ENCODE measurements around the gene NCOA3.

NCOA3 gene

DNA sequence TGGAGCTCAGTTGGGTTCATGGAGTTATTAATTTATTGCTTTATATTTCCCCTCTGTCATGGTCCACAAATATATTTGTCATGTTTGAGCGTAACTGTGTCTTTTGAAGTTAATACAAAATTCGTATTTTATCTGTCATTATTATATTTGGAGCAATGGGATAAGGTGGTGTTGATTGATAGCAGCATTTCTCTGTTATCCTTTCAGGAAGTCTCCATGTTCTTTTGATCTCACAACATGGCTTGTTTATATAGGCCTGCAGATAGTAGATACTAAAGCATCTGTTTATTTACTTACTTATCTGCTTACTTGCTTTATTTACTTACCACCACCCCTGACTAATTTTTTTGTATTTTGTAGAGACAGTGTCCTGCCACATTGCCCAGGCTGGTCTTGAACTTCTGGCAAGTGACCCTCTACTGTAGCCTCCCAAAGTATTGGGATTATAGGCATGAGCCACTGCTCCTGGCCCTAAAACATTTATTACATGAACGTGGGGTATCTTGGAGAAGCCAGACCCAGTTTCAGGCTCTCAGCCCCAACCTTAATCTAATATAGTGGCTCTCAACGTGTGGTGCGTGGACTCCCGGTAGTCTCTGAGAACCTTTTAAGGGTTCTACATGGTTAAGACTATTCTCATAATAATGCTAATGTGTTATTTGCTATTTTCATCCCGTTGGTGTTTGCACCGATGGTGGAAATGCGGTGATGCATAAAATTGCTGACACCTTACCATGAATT lies 104.2 kb downstream of the NCOA3 start:
- no peak for DNase-seq

DNA sequence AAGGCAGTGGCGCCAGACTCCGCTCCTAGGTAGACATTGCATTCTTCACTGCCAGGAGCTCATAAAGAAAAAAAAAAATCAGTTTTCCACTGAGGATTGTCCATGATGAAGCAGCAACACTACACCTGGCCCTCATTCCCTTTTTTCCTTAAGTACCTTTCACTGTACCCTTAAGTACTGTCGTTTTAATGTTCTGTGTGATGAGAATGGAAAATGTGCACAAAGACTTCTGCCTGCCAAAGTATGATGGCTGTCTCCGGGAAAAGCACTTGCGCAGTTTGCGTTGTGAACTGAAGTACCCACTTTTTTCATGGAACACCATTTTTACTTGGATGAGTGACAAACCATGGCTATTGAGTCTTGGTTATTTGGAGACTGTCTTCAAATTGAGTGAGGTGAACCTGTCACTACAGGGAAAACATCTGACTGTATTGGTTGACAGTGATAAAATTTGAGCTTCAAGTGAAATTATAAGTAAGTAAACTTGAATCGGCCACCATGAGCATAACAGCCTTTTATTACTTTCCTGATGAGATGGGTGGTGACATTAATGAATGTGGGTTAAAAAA lies 104.8 kb downstream of the NCOA3 start:
- DNase-seq = no peak

DNA sequence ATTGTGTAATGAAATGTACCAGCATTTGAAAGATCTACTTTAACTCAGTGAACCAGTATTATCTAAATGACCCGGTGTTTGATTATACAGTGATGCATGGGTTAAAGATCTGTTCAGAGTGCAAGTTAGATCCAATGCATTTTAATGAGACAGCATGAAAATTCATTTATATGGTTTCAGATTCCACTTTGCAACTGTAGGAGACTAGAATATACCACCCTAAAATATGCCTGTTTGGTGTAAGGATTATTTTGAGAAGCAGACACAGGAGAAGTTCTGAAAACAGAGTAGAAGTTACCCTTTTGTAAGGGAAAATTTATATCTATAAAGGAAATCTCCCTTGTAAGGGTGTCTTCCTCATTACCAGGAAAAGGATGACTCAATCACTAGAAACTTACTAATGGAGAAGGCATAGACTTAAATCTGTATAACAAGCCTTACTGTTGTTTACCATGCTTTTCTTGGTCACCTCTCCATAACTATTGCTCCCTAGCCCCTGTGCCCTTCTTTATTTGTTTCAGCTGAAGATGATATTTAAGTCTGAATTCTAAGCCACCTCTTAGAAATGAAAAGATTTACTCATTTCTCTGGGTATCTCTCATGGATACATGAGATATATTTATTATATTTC lies 105.4 kb downstream of the NCOA3 start:
- no peak for DNase-seq

DNA sequence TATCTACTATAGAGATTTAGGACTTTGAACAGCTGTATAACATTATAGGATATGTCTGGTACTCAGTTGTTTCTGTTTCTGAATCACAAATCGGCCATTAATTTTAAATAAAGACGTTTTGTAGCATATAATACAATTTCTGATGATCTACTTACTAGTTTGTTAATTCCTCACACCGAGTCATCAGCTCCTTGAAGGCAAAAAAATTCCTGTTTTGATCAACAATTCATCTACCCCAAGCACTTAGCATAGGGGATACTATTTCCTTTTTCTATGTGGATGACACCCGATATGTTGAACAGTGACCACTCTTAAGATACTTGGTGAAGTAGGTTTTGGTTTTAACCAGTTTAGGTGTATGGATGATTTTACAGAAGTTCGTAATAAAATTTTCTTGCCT lies 107.3 kb downstream of the NCOA3 start:
- DNase-seq = no peak

DNA sequence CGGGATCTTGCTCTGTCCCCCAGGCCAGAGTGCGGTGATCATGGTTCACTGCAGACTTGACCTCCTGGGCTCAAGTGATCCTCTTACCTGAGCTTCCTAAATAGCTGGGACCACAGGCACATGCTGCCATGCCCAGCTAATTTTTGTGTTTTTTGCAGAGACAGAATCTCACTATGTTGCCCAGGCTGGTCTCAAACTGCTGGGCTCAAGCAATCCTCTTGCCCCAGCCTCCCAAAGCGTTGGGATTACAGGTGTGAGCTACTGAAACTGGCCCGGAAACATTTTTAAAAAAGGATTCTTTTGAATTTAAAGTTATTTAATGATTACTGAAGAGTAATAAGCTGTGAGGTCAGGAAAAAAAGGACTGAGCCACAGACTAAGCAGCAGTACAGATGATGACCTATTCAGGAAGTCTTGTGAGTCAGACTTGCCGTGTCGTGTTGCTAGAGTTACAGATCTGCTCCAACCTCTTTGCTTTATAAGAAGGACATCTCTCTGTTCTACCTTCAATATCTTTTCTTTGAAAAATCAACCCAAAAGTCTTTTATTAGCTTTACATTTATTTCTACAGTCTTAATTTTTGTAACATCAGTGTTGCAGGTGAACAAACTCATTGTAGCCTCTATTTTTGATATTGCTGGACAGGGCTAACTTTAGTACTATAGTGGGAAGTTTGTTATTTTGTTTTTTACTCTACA lies 108.7 kb downstream of the NCOA3 start:
- peak in 3 of 6 experiments; percentile 5 to 21 (median 9) for DNase-seq

DNA sequence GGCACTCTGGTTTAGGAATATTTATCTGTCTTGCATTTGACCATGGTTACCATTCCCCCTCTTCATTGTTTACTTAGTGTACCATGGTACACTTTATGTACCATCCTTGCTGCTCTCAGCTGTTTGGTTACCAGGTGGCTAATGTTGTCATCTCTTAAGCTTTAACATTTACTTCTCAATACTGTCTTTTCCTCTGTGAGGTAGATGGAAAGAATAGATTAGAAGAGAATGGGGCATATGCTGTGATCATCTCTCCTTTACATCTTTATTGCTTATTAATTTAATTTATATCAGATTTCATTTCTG lies 109.2 kb downstream of the NCOA3 start:
- no peak for DNase-seq

DNA sequence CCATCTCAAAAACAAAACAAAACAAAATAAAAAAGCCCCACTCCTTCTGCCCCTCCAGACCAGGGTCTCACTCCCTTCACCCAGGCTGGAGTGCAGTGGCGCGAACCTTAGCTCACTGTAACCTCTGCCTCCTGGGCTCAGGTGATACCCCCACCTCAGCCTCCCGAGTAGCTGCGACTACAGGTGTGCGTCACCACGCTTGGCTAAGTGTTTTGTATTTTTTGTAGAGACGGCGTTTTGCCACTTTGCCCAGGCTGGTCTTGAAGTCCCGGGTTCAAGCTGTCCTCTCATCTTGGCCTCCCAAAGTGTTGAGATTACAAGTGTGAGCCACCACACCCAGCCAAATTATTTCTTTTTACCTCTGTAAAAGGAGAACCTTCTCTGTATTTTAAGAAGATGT lies 110.1 kb downstream of the NCOA3 start:
- DNase-seq = no peak

DNA sequence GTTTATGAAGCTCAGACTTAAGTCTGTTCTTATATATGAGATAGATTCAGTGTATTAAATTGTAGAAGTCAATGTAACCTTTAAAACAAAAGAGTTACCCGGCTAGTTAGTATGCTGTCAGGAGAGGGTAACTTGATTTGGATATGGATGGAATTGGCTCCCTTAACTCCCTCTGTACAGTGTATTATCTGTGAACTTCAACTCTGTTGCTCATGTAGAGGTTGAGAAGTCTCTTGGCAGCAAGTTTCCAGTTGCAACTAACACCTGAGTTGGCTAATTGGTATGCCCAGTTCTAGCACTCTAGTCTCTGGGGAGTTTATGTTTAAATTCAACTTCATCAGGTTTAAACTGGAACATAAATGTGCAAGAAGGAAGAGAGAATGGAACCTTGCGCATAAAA lies 111.0 kb downstream of the NCOA3 start:
- no peak for DNase-seq

DNA sequence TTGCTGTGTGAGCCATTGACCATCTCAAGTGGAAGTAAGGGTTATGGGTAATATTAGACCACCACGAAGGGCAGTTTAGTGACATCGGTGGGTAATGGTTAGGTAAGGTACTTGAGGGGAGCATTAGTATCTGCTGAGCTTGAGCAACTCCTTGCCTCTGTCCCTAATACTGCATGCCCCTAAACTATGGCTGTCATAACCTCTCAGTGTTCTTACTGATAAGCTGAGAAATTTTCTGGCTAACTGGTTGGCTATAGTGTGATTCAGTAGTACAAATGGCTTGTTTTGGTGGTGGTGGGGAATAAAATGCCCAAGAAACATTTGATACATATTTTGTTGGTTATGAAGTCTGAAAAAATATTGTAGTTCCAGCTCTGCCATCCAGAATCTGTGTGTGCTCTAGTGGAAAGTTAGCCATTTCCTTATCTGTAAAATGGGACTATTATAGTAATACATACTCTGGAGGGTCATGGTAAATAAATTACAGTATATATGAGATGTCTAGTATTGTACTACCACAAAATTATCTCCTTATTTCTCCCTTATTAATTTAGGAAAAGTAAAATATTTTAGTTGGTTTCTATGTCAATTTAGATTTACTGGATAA lies 113.1 kb downstream of the NCOA3 start:
- no peak for DNase-seq

DNA sequence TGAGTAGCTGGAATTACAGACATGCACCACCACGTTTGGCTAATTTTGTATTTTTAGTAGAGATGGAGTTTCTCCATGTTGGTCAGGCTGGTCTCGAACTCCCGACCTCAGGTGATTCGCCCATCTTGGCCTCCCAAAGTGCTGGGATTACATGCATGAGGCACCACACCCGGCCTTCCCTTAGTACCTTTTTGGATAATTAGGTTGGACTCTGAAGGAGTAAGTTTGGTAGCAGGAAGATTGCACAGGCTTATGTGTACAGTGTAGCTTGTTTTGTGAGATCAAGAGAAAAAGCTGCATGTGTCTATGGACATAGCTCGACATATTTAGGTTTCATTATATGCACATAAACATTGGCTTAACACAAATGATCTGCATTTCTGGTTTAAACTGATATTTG lies 116.8 kb downstream of the NCOA3 start:
- no peak for DNase-seq

DNA sequence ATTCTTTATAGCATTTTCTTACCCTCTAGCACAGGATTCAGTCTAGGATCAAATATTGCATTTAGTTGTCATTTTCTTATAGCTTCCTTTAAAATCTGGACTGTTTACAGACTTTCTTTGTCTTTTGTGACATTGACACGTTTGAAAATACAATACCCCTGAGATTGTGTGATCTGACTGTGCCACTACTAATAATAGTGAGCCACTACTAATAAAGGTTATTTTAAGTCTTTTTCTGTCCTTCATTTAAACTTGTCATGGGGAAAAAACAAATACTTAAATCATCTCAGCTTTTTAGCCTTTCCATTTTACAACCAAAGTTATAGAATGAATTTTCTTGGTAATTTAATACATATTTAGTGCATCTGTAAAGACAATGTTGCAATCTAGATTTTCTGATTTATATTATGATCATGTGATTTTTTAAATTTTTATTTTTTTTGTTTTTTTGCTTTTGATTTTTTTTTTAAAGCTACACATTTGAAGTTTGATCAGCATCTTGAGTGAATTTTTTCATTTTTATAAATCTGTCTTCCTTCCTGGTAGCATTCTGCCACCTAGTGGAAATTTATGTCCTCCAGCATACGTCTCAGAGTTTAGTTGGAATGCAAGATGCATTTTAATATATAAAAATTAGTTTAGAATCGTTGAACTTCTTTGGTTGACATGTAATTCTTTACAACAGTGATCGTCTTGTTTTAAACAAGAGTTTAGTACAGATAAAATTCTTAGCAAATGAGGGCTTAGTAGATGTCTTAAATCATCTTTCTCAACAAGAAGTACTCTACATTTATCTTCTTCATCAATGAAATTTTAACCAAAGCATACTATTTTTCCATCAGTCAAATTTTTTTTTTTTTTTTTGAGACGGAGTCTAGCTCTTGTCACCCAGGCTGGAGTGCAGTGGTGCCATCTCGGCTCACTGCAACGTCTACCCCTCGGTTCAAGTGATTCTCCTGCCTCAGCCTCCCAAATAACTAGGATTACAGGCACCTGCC lies 119.4 kb downstream of the NCOA3 start:
- DNase-seq = peak in 3 of 6 experiments; percentile 30 to 50 (median 46)

DNA sequence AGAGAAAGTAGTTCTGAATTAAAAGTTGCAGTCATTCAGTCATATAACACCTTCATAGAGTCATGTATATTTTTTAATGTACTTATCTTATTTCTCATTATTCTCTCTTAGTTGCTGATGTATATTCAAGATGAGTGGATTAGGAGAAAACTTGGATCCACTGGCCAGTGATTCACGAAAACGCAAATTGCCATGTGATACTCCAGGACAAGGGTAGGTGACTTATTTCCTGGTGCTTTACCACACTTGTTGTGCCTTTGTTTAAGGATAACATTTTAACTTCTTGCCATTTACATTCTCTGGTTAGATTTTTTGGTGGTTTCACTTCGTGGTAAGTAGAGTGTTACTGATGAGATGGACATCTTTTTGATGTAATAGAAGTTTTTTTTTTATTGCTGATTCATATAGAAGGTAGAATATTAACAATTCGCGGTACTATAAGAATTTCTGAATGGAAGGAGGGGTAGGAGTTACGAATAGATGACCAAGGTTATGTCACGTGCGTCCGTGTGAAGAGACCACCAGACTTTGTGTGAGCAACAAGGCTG lies 120.5 kb downstream of the NCOA3 start:
- DNase-seq = no peak

DNA sequence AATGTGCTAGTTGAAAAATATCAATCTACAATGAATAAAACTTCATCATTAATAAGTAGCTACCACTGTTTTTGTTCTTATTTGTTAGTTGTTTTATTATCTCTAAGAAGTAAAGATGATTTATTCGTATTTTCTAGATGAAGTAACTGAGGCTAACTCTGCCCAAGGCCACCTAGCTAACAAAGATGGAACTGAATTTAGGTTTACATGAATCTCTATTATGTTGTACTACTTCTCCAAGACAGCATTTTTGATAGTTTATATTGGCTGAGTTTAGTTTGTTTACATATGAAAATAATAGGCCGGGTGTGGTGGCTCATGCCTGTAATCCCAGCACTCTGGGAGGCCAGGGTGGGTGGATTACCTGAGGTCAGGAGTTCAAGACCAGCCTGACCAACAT lies 121.5 kb downstream of the NCOA3 start:
- DNase-seq = no peak

DNA sequence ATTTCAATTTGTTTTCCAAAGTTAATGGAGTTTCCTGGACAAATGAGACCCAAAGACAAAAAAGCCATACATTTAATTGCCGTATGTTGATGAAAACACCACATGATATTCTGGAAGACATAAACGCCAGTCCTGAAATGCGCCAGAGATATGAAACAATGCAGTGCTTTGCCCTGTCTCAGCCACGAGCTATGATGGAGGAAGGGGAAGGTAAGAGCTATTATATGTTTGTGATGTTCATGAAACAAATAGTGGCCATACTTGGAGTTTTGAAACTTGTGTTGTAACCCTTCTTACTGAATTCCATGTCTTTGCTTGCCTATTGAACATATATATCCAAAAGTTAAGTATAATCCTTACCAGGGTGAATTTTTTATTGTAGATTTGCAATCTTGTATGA lies 125.9 kb downstream of the NCOA3 start:
- DNase-seq = no peak

DNA sequence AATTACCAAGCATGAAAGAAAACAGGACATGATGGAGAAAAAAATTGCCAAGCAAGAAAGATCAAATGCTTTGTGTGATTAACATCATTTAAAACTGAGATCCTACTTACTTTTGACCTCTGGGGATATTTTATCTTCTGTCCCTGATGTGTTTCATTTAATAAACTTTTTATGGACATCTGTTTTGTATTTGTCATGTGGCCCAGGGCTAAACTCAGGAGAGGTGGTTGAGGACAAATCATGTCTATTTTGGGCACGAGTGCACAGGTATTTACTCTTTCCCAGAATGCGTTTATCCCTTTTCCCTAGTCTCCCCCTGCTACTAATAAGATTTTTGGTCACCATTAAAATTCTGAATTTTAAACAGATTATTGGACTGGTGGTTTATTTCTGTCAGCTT lies 128.2 kb downstream of the NCOA3 start:
- DNase-seq = no peak

DNA sequence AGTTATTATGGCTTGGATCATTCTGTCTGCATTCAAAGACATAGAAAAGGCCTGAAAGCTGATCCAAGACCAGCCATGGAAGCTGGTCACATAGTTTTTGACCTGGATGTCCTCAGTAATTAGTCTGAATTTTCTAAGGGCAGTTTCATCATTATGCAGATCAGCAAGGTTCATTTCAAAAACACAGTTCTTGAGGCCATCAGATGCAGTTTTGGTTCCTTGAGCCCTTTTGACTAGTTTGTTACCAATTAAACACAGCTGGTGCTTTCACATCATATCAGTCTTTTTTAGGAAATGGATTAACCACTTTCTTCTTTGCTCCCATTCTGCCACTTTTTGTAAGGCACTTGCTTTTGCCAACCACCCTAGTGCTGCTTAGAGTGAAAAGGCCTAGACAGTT lies 129.4 kb downstream of the NCOA3 start:
- no peak for DNase-seq

DNA sequence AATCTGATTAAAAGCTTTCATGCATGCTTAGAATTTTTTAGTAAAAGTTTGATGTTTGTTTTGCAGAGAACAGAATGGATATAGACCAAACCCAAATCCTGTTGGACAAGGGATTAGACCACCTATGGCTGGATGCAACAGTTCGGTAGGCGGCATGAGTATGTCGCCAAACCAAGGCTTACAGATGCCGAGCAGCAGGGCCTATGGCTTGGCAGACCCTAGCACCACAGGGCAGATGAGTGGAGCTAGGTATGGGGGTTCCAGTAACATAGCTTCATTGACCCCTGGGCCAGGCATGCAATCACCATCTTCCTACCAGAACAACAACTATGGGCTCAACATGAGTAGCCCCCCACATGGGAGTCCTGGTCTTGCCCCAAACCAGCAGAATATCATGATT lies 133.6 kb downstream of the NCOA3 start:
- no peak for DNase-seq

DNA sequence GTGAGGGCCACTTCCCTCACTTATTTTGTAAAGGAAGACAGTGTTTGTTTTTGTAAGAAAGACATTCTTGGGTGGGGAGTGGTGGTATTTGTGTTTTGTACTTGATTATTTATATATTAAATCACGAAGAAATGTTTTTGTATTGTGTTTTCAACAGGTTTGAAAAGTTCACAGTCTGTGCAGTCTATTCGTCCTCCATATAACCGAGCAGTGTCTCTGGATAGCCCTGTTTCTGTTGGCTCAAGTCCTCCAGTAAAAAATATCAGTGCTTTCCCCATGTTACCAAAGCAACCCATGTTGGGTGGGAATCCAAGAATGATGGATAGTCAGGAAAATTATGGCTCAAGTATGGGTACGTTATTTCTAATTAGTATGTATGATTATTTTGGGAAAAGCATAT lies 137.2 kb downstream of the NCOA3 start:
- DNase-seq = no peak

DNA sequence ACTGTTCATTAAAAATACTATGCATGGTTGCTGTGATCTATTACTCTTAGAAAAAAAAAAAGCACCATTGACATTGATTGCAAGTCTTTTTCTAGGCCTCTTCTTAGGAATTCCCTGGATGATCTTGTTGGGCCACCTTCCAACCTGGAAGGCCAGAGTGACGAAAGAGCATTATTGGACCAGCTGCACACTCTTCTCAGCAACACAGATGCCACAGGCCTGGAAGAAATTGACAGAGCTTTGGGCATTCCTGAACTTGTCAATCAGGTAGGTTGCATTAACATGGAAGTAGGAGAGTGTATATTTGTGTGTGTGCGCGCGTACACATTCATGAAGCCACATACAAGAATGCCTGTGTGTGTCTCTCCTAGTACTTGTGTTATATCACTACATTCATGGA lies 140.4 kb downstream of the NCOA3 start:
- DNase-seq = no peak

DNA sequence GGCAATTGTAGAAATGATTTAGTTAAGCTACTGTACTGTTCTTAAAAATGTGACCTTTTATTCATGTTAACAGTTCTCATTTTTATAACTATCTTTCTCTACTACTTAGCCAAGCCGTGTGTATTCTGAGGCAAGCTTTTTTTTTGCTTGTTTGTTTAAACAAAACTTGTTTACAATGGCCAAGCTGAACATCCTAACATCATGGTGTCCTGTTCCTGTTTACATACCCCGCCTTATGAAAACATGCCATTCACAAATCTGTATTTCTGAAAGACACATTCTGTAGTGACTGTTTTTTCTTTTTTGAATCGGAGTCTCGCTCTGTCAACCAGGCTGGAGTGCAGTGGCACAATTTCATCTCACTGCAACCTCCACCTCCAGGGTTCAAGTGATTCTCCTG lies 140.9 kb downstream of the NCOA3 start:
- no peak for DNase-seq

DNA sequence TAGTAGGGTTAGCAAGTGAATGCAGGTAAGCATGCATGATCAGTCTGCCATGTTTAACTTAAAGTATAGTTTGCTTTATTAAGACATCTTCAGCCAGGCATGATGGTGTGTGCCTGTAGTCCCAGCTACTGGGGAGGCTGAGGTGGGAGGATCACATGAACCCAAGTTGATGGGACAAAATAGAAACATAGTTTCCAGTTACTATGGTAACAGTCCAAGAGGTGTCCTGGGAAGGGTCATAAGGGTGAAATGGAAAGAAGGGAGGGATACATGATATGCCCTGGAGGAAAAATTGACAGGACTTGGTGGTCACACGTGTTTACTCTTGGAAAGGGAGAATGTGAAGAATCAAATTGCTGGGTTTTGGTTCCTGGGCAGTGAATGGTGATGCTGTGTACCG lies 143.9 kb downstream of the NCOA3 start:
- DNase-seq = no peak

DNA sequence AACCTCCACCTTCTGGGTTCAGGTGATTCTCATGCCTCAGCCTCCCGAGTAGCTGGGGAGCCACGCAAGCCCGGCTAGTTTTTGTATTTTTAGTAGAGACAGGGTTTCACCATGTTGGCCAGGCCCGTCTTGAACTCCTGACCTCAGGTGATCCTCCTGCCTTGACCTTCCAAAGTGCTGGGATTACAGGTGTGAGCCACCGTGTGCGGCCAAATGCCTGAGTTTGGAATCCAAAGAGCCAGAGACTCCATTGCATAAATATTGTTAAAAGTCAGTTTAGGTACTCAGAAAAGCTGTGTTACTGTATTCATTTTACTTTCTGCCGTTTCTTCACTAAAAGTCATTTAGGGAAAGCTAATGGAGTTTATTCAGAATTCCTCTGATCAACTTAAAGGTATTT lies 146.3 kb downstream of the NCOA3 start:
- DNase-seq = no peak
